ENCODE measurements around the gene TMTC4.
"Not testable (repeated sequence)": the region's sequence is repeated elsewhere in the genome, so short reads cannot be mapped to it uniquely, and the experiment has no call there.

TMTC4 gene

GRCh38 chr13:100627120-100627519, 47.5 kb downstream of the TMTC4 start:
- no peak for DNase-seq (ENCODE audit: low read depth in 2 of 2)

GRCh38 chr13:100625447-100625846, 49.1 kb downstream of the TMTC4 start:
- DNase-seq (ENCODE audit: low read depth in 2 of 2) = no peak

- no peak for DNase-seq (ENCODE audit: low read depth in 2 of 2)
These were observed 53.8 kb downstream of the TMTC4 start for GRCh38 chr13:100620792-100621191.

DNA sequence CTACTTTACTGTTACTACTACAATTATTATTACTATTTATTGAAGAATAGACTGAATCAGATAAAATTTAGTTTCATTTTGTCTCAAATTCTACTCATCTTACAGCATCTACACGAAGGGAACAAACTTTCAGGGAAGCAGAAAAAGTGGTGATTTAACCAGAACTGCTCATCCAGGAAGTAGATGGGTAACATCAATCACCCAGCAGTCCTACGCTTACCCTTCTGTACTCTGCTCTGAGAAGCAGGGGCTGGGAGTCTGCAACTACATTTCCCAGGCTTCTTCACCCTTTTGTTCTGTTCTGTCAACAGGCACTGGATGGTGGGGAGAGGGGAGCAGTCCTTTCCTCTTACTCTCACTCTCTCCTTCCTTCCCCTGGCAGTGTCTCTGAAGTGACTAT, 54.7 kb downstream of the TMTC4 start:
- DNase-seq (ENCODE audit: low read depth in 2 of 2) = no peak

- DNase-seq (ENCODE audit: low read depth in 2 of 2) = not testable (repeated sequence)
These were observed 55.7 kb downstream of the TMTC4 start for GRCh38 chr13:100618897-100619296.

GRCh38 chr13:100613031-100613430, 61.6 kb downstream of the TMTC4 start:
- no peak for DNase-seq (ENCODE audit: low read depth in 2 of 2)

- DNase-seq (ENCODE audit: low read depth in 2 of 2) = no peak
These were observed 62.7 kb downstream of the TMTC4 start for GRCh38 chr13:100611678-100612492.

GRCh38 chr13:100610391-100611347, 63.9 kb downstream of the TMTC4 start:
- no peak for DNase-seq (ENCODE audit: low read depth in 2 of 2)

DNA sequence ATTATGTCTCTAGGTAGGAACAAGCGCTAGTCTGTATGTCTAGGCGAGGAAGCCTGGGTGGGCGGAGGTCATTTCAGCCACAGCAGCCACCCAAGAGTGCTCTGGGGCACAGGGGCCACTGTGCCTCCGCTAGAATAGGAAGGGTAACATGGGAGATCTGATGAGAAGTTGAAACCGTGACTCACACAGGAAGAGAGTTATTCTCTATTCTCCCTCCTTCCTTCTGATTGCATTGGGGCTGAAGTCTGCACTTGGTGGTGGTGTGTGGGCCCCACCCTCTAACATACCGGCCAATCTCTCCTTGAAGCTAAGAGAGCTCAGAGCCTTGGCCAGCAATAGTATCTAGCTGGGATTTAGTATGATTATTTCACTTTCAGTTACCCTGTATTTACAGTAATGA, 65.7 kb downstream of the TMTC4 start:
- DNase-seq (ENCODE audit: low read depth in 2 of 2) = no peak

DNA sequence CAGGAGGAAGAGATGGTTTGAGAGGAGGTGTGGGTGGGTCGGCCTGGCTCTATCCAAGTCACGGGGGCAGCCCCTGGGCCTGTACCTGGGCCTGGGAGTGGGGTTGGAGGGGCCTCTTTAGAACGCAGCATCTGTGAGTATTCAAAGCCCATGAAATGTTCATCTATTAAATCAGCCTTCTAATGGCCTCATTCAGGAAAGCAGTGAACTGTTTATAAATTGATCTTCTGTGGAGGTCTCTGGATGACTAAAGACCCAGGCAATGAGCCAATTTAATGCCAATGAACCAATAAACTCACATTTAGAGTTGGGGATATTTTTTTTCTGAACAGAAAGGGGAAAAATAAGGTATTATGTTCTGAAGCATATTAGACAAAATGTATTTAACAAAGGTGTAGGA, 66.1 kb downstream of the TMTC4 start:
- DNase-seq (ENCODE audit: low read depth in 2 of 2) = no peak

DNA sequence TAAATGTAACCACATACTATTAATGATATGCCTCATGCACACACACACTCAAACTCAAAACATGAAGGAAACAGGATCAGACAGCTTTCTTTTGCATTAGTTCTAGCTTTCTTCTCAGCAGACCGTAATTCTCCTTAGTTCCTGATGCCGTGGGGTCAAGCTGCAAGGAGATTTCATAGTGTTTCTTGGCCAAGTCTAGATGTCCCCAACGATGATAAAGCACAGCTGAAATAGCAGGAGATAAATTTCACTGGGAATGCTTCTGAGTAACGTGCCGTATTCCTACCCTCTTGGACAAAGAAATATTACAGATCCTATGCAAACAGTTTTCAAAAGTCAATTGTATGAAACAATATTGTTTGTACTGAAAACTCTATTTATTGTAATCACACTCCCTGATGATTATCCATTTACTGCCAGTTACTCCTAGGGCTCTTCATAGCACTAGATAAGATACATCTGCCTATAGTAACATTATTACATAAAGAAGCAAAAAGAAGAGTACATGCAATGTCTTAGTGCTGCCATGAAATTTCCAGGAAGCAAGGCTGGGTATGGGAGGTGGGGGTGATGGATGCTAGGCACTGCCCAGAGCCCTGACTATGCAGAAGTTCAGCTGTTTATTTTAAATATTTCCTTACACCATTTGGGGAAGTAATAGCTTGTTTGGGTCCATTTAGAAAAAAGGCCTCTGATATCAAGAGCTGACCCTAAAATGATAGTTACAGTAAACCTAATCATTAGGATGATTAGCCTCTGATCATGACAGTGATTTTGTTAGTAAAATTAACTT, 69.5 kb downstream of the TMTC4 start:
- DNase-seq (ENCODE audit: low read depth in 2 of 2) = no peak

GRCh38 chr13:100602493-100603111, 72.0 kb downstream of the TMTC4 start:
- DNase-seq (ENCODE audit: low read depth in 2 of 2) = no peak

DNA sequence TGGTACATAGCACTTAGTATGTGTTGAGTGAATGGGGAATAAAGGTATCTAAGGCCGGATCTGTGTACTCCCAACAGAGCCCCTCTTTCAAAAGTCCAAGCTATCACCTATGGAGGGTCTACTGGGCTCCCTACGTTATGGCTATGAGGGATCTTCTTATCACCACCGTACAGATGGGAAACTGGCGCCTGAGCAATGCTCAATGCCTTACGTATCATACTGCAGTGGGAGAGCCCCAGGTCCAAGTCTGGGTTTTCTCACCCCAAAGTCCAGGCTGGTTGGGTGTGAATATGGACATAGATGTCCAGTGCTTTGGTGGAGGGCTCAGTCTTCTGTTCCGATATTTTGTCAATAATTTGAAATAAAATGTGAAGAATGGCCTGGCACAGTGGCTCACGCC, 72.9 kb downstream of the TMTC4 start:
- no peak for DNase-seq (ENCODE audit: low read depth in 2 of 2)

- no peak for DNase-seq (ENCODE audit: low read depth in 2 of 2)
These were observed 73.7 kb downstream of the TMTC4 start for GRCh38 chr13:100600915-100601314.

GRCh38 chr13:100600461-100600860, 74.1 kb downstream of the TMTC4 start:
- no peak for DNase-seq (ENCODE audit: low read depth in 2 of 2)

DNA sequence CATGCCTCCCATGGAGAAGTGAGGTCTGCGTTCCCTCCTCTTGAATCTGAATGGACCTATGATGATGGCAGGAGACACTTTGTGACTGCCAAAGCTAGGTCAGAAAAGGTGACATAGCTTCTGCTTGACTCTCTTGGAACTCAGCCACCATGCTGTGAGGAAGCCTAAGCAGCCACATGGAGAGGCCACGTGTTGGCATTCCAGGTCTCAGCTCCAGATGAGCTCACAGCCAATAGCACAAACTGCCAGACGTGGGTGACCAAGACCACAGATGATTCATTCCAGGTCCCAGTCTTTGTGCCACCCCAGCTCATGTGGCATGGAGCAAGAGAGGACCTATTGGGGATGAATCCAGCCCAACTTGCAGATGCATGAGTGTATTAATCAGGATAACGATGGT, 77.3 kb downstream of the TMTC4 start:
- no peak for DNase-seq (ENCODE audit: low read depth in 2 of 2)

- DNase-seq (ENCODE audit: low read depth in 2 of 2) = no peak
These were observed 78.1 kb downstream of the TMTC4 start for GRCh38 chr13:100596516-100596915.

DNA sequence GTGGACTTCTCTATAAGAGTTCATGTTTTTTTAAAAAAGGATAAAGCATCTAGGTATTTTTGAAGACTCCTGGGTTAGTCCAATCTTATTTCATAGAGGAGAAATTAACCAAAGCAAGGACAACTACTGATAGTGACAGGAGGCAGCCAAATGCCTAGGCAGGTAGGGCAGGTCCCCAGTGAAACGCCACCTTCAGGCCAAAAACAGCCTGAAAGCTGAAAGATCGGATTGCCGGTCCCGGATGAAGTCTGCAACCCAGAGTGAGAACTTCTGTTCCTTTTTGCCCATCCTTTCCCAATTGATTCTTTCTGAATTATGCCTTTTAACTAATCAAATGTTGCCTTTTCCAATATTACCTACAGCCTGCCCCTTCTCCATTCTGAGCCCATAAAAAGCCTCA, 79.9 kb downstream of the TMTC4 start:
- no peak for DNase-seq (ENCODE audit: low read depth in 2 of 2)

GRCh38 chr13:100594255-100594654, 80.3 kb downstream of the TMTC4 start:
- no peak for DNase-seq (ENCODE audit: low read depth in 2 of 2)

GRCh38 chr13:100589178-100589725, 85.3 kb downstream of the TMTC4 start:
- DNase-seq (ENCODE audit: low read depth in 2 of 2) = no peak
